NOMO-1 treated with DMSO at 0.1 percent for 48 hours (cell line): Measurements from ENCODE around the gene NEK7.
"Not testable (repeated sequence)": the region's sequence is repeated elsewhere in the genome, so short reads cannot be mapped to it uniquely, and the experiment has no call there.

Experiments
- DNase-seq: peaks from one replicate; lab custom pipeline; 2025; ENCODE audit not compliant: unreplicated experiment; lab: John Stamatoyannopoulos, UW

The NEK7 gene

DNA sequence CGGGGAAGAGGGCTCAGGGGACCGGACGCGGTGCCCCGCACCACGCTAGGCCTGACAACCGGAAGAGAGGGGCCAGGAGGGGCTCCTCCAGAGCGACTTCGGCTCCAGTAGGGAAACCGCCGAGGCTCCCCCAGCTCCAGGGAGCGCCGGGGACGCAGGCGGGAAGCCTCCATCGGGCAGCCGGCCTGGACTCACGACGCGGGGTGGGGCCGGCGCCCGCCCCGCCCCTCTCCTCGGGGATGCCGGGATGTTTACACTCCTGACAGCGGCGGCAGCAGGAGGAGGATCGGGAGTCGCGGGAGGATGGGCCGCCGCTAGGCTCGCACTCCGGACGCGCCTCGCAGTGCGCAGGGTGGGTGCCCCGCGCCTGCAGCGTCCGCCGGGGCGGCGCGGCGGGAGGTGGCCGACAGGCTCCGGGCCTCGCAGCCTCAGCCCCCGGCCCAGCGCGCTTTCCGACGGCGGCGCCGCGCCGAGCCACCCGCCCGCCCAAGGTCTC, at the start of gene NEK7:
NEK7 (plus strand) TSS at position 254 of the 496 bp plus-strand sequence. CDS start 75,583 bp downstream, outside the sequence.
- DNase-seq: peak; percentile 54

GRCh38 chr1:198107091-198107501, 49.7 kb upstream of the NEK7 start:
- DNase-seq: no peak

DNA sequence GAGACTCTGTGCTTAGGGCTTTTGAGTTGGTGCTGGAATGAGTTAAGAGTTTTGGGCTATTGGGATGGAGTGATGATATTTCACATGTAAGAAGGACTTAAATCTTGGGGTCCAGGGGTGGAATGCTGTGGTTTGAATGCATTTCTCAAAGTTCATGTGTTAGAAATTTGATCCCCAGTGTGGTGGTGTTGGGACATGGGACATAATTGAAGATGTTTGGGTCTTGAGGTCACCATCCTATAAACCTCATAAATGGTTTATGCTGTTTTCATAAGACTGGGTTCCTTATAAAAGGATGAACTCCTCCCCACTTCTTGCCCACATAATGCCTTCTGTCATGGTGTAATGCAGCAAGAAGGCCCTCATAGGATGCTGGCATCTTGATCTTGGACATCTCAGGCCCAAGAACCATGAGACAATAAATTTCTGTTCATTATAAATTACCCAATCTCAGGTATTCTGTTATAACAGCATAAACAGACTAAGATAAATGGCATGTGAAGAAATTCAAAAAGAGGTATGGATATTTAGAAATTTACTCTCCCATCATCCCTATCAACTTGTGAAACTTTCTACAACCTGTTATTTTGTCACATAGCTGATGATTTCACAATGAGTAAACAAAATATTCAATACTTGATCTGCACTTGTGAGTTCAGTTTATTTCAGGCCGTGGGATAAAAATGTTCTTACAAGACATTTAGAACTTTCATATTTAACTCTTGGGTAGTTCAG, 48.0 kb upstream of the NEK7 start:
- DNase-seq: no peak

GRCh38 chr1:198109371-198109715, 47.5 kb upstream of the NEK7 start:
- DNase-seq: no peak

DNA sequence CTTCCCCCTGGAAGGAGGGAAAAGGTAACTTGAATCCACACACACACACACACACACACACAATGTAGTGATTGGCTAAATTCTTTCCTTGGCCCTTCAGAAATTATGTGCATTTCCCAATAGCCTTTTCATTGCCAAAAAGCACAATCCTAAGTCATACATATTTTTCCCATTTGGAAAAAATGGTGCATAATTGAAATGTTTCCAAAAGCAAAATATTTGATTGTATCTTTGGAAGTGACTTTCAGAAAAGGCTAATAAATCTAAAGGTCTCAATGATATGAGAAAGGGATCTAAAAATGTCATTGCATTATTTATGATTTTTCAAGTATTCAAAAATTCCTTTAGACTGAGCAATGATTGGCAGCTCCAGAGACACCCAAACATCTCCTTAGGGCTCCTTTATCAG, 43.5 kb upstream of the NEK7 start:
- DNase-seq: no peak

GRCh38 chr1:198116069-198116468, 40.7 kb upstream of the NEK7 start:
- no peak for DNase-seq

- DNase-seq: no peak
These were observed 40.3 kb upstream of the NEK7 start for GRCh38 chr1:198116469-198116868.

- no peak for DNase-seq
These were observed 39.5 kb upstream of the NEK7 start for GRCh38 chr1:198117267-198117666.

- DNase-seq: no peak
These were observed 38.7 kb upstream of the NEK7 start for GRCh38 chr1:198118134-198118533.

DNA sequence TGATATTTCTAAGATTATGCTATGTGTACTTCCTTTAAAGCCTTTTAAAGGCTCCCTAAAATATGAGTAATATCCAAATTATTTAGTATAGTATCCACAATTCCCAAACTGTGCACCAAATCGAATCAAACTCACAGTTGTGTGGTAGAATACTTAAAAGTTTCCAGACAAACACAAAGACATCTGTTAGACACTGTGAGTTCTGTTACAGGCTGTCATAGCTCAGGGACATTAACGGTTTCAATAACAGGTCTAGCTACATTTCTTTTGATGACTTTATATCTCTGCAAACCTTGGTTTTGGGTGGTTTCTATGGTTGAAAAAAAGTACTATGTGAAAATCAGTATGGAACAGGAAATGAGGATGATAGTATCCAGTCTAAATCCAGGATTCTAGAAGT, 36.9 kb upstream of the NEK7 start:
- no peak for DNase-seq

GRCh38 chr1:198121056-198121826, 35.6 kb upstream of the NEK7 start:
- DNase-seq: no peak

DNA sequence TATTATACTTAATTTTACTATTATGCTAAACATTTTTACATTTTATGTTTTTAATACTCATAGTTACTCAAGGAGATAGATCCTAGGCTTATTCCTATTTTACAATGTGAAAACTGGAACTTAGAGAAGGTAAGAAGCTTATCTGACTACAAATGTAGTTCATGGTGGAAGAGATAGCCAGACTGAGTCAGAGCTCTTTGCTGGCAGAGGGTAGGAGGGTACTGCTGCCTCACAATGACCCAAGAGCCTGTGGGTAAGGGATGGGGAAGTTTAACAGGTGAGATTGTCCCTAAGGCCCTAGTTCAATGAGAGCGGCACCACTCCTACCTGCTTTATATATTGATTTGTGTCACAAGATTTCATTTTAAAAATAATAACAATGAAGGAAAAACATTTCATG, 34.1 kb upstream of the NEK7 start:
- DNase-seq: no peak

DNA sequence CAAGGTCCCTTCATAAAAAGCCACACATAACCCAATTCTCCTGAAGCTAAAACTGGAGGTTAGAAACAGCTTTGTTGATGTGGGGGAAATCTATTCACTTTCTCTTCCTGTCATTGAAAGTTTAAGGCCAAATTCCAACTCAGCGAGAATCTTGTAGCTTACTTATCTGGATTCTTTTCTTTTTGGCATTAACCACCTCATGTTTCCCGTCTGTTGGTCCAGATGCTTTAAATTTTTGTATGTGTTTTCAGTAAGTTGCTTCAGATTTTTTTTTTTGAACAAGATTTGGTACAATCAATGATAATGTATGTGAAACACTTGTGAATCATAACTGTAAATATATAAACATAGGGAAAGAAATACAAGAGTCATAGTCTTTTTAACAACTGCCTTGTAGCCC, 33.7 kb upstream of the NEK7 start:
- no peak for DNase-seq

DNA sequence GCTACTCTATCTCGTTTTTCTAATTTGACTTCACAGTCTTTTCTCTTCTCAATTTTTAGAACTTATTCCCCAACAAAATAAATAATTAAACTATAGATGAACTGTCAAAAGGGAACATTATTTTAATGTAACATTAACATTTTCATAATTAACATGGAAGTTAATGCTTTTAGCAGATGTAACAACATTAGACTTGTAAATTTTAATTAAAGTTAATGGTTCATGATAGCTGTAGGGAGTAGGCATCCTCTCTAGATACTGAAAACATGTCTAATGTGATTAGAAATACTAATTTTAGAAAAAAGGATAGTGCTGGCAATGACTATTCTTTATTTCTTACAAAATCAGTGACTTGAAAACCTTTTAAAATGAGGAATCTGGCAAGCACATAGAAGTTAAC, 32.1 kb upstream of the NEK7 start:
- no peak for DNase-seq

DNA sequence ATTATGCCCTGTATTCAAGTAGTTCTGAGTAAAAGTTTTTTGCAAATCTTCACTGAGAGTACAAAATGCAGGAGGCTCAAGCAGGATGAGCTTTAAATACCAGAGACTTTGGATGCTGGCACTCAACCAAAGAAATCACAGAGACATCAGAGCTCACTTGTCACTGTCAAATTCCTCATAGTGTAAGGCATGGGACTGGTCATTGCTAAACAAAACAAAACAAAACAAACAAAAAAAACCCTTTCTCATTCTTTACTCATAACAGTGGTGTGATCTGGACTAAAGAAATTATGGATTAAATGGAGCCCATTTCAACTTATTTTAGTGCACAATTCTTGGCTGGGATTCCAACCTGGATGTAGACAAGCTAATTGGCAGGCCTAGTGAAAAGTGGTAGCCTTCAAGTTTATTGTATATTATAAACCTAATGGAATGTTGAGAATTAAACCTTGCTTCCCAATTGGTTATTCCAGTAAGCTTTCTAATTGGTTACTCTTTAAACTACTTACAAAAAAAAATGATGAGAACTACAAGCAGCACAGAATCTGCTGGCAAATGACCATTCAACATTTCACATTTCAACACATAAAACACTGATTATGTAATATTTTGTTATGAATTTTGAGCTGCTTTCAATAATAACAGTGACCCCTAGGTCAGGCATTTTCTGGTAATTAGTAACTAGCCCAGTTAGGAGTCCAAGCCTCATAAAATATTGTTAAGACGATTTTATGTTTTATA, 30.6 kb upstream of the NEK7 start:
- no peak for DNase-seq

GRCh38 chr1:198128533-198128932, 28.3 kb upstream of the NEK7 start:
- DNase-seq: no peak

- DNase-seq: not testable (repeated sequence)
These were observed 26.7 kb upstream of the NEK7 start for GRCh38 chr1:198130053-198130452.

- peak; percentile 39 for DNase-seq
These were observed 24.6 kb upstream of the NEK7 start for GRCh38 chr1:198132060-198132781.

GRCh38 chr1:198134252-198134651, 22.5 kb upstream of the NEK7 start:
- no peak for DNase-seq

DNA sequence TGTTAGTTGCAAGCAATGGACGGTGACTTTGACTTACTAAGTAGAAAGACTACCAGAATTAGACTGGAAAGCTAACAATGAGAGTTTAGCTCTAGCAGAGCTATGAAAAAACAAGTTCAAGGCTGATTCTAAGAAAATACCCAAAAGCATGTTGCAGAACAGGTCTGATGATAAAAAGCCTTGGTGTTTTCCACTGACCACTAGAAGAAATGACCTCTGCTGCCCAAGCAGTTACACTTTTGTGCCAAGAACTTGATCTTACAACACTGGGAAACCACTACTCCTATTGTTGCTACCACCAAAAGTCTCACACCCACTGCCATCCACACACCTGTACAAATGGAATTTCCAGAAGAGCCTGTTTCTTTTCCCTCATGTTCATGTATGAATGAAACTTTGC, 21.4 kb upstream of the NEK7 start:
- DNase-seq: no peak
